Stimulated activated CD8-positive, alpha-beta memory T cell treated with anti-CD3 and anti-CD28 coated beads, Interleukin-15, amount 100 ng/mL, for 1 hour (primary cell): ENCODE results near the gene IL25.

Experiments
- DNase-seq: peaks from one replicate; pipeline ENCODE4 v3.0.0-alpha.2; 2020; ENCODE audit warnings: low read depth

IL25 gene

GRCh38 chr14:23353433-23353780 lies 19.2 kb upstream of the IL25 start:
- no peak for DNase-seq

- no peak for DNase-seq
Observed at GRCh38 chr14:23354990-23355389, 17.6 kb upstream of the IL25 start.

GRCh38 chr14:23355871-23356435 lies 16.7 kb upstream of the IL25 start:
- no peak for DNase-seq

DNA sequence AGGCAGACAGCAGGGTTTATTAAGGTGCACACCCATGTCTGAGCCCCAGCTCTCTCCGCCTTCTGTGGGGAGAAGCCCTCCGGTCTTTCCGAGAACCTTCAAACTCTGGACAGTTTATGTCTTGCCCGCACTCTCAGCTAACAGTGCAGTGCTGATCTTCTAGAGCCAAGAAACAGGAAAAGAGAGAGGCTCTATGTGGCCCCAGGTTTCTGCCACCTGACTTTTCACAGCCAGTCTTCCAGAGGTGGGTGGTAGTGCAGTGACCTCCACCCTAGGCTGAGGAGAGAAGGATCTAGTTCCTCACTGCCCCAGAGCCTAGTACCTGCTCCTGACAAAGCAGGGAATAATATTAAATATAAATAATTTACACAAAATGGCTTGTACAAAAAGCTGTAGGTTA lies 15.9 kb upstream of the IL25 start:
- DNase-seq: no peak

DNA sequence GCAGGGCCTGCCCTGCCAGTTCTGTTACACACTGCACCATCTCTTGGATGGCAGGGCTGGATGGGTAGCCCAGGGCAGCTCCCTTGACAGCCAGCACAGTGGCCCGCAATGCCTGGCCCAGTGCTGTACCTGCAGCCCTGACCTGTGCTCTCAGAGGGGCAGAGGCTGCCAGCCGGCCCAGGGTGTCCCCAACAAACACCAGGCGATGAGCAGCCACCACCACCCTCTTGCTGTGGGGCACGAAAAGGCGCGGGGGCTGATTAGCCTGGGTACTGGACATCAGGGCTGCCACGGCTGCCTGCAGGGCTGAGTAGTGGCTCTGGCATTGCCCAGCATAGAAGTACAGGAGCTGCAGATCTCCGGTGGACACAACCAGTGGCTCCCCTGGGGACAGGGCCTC lies 15.3 kb upstream of the IL25 start:
- no peak for DNase-seq

GRCh38 chr14:23358042-23358441 lies 14.6 kb upstream of the IL25 start:
- no peak for DNase-seq

GRCh38 chr14:23358553-23359166 lies 13.9 kb upstream of the IL25 start:
- no peak for DNase-seq

DNA sequence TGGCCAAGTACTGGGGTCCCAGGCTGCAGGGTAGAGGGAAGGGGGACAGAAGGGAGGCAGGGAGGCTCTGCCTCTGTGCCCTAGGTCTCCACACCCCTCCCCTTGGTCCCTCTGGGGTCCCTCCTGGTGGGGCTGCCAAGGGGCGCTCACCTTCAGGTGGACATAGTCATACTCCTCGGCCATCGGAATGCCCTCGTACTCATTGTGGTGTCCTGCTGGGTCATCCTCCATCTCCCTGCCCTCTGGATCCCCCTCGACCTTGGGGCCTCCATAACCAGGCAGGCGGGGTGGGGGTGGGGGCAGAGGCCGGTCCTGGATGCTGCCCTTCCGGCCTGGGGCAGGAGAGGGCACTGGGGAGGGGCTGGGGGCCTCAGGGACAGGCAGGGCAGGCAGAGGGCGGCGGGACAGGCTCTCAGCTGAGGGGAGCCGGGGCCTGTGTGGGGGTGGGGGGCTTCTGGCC lies 13.4 kb upstream of the IL25 start:
- no peak for DNase-seq

GRCh38 chr14:23359722-23360447 lies 12.7 kb upstream of the IL25 start:
- DNase-seq: no peak

GRCh38 chr14:23360496-23360895 lies 12.1 kb upstream of the IL25 start:
- no peak for DNase-seq

DNA sequence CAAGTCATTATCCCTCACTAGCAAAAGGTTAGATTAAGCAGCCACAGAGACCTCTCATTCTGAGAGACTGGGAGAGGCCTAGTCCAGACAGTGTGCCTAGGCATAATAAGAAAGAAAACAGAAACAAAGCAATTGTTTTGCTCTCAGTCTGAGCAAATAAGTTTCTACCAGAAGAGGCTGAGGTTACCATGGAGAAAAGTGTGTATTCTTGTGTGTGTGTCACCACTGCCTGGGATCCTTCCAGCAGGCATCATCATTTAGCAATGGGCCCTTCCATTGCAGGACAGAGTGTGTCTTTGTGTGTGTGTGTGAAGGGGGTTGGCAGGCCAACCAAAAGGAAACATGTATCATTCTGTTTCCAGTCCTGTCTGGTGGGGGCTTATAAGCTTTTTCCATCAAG lies 11.3 kb upstream of the IL25 start:
- no peak for DNase-seq

DNA sequence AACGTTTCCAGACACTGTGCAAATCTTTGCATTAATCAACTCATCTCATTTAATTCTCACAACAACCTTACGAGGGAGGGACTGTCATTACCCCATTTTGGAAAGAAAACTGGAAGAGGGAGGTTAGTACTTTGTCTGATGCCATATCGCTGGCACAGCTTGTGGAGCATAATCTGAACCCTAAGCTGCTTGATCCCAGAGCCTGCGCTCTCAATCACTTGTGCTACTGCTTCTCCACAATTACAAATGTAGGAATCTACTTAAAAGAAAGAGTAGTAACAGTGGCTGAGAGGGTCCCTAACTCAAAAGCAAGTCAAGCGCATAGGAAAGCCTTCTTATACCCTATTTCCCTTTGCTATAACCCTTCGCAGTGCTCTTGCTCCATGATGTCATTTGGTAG lies 10.8 kb upstream of the IL25 start:
- DNase-seq: no peak

- no peak for DNase-seq
Observed at GRCh38 chr14:23362200-23362599, 10.4 kb upstream of the IL25 start.

DNA sequence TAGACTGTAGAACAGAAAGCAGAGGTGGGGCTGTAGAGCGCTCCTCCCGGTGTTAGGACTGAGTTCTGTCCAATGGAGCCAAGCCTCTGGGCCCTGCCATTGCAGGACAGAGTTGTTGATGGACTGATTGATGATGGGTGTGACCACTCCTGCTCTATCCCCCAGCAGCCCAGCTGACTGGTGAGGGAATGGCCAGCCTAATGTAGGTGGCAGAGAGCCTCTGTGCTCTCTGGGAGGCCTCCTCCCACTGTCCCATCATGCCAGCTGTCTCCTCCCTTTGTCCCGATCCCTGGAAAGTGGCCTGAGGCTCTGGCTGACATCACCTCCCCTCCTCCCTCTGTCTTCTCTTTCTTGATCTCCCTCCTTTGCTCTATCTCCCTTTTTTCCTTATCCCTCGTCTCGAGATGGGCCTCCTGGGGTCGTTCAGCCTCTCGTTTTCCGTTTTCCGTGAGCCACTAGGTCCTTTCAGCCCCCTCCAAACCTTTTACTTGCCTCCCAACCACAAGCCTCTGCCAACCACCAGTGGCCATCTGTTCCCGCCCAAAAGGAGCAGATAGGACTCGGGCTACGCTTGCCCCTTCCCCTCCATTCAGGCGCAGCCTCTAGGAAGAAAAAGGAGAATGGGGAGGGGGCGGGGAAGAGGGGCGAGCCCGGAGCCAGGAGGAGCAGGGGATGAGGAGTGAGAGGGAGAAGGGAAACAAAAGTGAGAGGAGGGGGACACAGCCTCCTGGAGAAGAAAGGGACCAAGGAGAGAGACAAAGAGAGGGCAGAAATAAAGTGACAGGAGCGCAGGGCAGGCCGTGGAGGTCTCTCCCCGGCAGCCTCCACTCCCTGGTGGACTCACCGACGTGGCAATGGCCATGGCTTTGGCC lies 8.2 kb upstream of the IL25 start:
- no peak for DNase-seq

GRCh38 chr14:23365036-23365731 lies 7.4 kb upstream of the IL25 start, which contains the start of gene EFS:
Gene EFS, minus strand, starts transcription at chr14:23365172. Its CDS starts 147 bp downstream, at chr14:23365025.
- DNase-seq: no peak

- no peak for DNase-seq
Observed at GRCh38 chr14:23365732-23366425, 6.7 kb upstream of the IL25 start.

DNA sequence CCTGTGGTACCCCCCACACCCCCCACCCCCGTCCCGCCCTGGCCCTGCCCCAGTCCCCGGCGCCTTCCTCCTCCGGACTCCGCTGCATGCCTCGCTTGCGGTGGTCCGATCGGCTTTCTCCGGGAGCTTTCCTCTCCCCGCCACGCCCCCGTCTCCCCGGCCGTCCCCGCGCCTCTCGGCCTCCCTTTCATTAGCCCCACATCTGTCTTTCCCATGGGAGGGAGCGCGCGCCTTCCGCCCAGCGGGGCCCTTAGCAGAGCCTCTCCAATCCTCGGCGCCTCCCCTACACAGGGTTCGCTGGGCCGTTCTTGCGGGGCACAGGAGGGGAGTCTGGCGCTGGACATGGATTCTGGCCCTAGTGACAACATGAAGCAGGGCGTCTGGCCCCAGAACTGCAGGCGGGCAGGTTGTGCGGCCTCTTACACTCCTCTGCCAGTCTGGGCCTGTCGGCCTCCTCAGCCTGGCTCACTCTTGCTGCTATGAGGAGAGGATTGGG lies 6.1 kb upstream of the IL25 start:
- DNase-seq: no peak

- no peak for DNase-seq
Observed at GRCh38 chr14:23370221-23370620, 2.4 kb upstream of the IL25 start.

DNA sequence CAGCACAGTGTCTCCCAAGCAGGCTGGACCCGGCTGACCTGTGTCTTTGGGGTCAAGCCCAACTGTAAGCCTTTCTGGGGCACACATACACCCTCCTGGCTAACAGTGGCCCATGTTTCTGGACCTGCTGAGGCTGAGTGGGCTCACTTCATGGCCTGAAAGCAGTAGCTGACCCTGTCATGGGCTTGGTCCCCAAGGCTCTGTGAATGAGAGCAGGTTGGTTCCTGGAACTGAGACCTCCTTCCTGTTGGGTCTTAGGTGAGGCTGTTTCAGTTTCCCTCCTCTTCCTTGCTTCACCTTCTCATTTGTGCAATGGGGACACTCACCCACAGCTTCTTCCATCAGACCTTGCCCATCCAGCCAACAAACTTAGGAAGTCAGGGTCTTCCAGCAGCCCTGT lies 744 bp upstream of the IL25 start:
- DNase-seq: no peak

DNA sequence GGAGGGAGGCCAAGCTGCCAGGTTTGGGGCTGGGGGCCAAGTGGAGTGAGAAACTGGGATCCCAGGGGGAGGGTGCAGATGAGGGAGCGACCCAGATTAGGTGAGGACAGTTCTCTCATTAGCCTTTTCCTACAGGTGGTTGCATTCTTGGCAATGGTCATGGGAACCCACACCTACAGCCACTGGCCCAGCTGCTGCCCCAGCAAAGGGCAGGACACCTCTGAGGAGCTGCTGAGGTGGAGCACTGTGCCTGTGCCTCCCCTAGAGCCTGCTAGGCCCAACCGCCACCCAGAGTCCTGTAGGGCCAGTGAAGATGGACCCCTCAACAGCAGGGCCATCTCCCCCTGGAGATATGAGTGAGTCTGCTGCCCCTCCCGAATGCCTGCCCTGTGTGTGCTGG lies 432 bp downstream of the IL25 start:
- DNase-seq: no peak
